SU-DHL-6 (cell line): ENCODE data around the gene KSR1.

Experiments used
- H2AFZ ChIP-seq: fragments of 200-600 bp; sonication (generic); 2 replicates; pipeline ENCODE4 v1.6.1; 2014; ENCODE audit warnings: low read depth, mild to moderate bottlenecking, moderate library complexity, mixed read lengths, antibody characterized with exemption, low read length; ENCODE audit not compliant: severe bottlenecking
- H3F3A ChIP-seq: fragments of 200-600 bp; shearing (Covaris generic); 2 replicates; pipeline ENCODE4 v1.6.0; 2016; ENCODE audit warnings: antibody characterized with exemption, mild to moderate bottlenecking; ENCODE audit not compliant: insufficient read depth
- H3K27ac ChIP-seq: fragments of 200-600 bp; sonication (generic); 2 replicates; pipeline ENCODE4 v1.5.1; 2016; ENCODE audit warnings: low read depth, mild to moderate bottlenecking, low read length, moderate library complexity, mixed read lengths
- H3K27me3 ChIP-seq: fragments of 200-600 bp; sonication (generic), shearing (Covaris generic); 2 replicates; pipeline ENCODE4 v1.6.0; 2014; ENCODE audit warnings: mild to moderate bottlenecking, low read length
- H3K36me3 ChIP-seq: fragments of 200-600 bp; sonication (generic); 2 replicates; pipeline ENCODE4 v1.6.1; 2014; ENCODE audit warnings: mild to moderate bottlenecking, low read length, mixed read lengths
- H3K4me2 ChIP-seq: fragments of 300-600, 200-600 bp; shearing (Covaris generic), sonication (generic); 2 replicates; pipeline ENCODE4 v1.6.0; 2014; ENCODE audit warnings: low read length, low read depth, mild to moderate bottlenecking; ENCODE audit not compliant: poor library complexity, severe bottlenecking
- H3K4me3 ChIP-seq: fragments of 200-600 bp; sonication (generic); 2 replicates; pipeline ENCODE4 v1.5.1; 2014; ENCODE audit warnings: antibody characterized with exemption, low read length, mild to moderate bottlenecking, mixed read lengths; ENCODE audit not compliant: insufficient read depth, poor library complexity, severe bottlenecking
- H3K79me2 ChIP-seq: fragments of 200-600 bp; sonication (generic); 2 replicates; pipeline ENCODE4 v1.6.1; 2014; ENCODE audit warnings: mild to moderate bottlenecking, low read length, moderate library complexity; ENCODE audit not compliant: insufficient read depth
- H3K9ac ChIP-seq: fragments of 200-600 bp; sonication (generic); 2 replicates; pipeline ENCODE4 v1.7.0; 2014; ENCODE audit warnings: mild to moderate bottlenecking, low read length
- H3K9me2 ChIP-seq: fragments of 200-600 bp; sonication (generic); replicated peaks from 2 replicates; pipeline ENCODE4 v1.6.1; 2014; ENCODE audit warnings: low read length; ENCODE audit not compliant: insufficient read depth
- H3K9me3 ChIP-seq: fragments of 200-600 bp; sonication (generic); 2 replicates; pipeline ENCODE4 v1.6.1; 2014; ENCODE audit warnings: low read length, mixed read lengths; ENCODE audit not compliant: insufficient read depth
- H4K20me1 ChIP-seq: fragments of 200-600 bp; sonication (generic); 2 replicates; pipeline ENCODE4 v1.6.1; 2014; ENCODE audit warnings: low read depth, mild to moderate bottlenecking, antibody characterized with exemption, low read length, moderate library complexity, mixed read lengths
- EZH2phosphoT487 ChIP-seq: fragments of 200-600 bp; sonication (generic), shearing (Covaris generic); conservative IDR thresholded peaks from 2 replicates; pipeline ENCODE4 v1.6.1; 2018; ENCODE audit warnings: mild to moderate bottlenecking, antibody characterized with exemption, low read length, moderate library complexity, mixed read lengths
- TF ChIP-seq, protein P1 (sequence below): fragments of 200-600 bp; sonication (generic); IDR thresholded peaks from one replicate; pipeline ENCODE4 v1.5.1; 2017; ENCODE audit warnings: antibody characterized with exemption, mild to moderate bottlenecking, low read length, moderate library complexity; ENCODE audit not compliant: insufficient read depth, poor library complexity, severe bottlenecking

KSR1 gene

GRCh38 chr17:27603880-27604794 is 147.9 kb downstream of the KSR1 start:
- Histone ChIP-seq H3K9me3 (no peaks in the 10 kb centered on the region), H2AFZ (no peak overlapping the region), H3K4me2 (no peak overlapping the region), H3F3A (no peaks in the 10 kb centered on the region), H3K4me3 (no peak overlapping the region), H3K36me3 (no peaks in the 10 kb centered on the region), H4K20me1 (no peaks in the 10 kb centered on the region), H3K9me2 (no peaks in the 10 kb centered on the region), H3K79me2 (no peaks in the 10 kb centered on the region), H3K27ac (no peak overlapping the region), H3K9ac (no peak overlapping the region), H3K27me3 (no peaks in the 10 kb centered on the region)
- no peak for TF ChIP-seq EZH2phosphoT487
- TF ChIP-seq, protein P1, sequence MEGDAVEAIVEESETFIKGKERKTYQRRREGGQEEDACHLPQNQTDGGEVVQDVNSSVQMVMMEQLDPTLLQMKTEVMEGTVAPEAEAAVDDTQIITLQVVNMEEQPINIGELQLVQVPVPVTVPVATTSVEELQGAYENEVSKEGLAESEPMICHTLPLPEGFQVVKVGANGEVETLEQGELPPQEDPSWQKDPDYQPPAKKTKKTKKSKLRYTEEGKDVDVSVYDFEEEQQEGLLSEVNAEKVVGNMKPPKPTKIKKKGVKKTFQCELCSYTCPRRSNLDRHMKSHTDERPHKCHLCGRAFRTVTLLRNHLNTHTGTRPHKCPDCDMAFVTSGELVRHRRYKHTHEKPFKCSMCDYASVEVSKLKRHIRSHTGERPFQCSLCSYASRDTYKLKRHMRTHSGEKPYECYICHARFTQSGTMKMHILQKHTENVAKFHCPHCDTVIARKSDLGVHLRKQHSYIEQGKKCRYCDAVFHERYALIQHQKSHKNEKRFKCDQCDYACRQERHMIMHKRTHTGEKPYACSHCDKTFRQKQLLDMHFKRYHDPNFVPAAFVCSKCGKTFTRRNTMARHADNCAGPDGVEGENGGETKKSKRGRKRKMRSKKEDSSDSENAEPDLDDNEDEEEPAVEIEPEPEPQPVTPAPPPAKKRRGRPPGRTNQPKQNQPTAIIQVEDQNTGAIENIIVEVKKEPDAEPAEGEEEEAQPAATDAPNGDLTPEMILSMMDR: no peak

GRCh38 chr17:27605409-27605808 is 149.2 kb downstream of the KSR1 start:
- no peaks in the 10 kb centered on the region for H4K20me1 ChIP-seq
- H3K9me3 ChIP-seq: no peaks in the 10 kb centered on the region
- no peak overlapping the region for H3K4me3 ChIP-seq
- no peak overlapping the region for H3K27ac ChIP-seq
- H2AFZ ChIP-seq: no peak overlapping the region
- H3F3A ChIP-seq: no peaks in the 10 kb centered on the region
- H3K9me2 ChIP-seq: no peaks in the 10 kb centered on the region
- H3K9ac ChIP-seq: no peak overlapping the region
- no peaks in the 10 kb centered on the region for H3K27me3 ChIP-seq
- no peak overlapping the region for H3K4me2 ChIP-seq
- H3K79me2 ChIP-seq: no peaks in the 10 kb centered on the region
- no peaks in the 10 kb centered on the region for H3K36me3 ChIP-seq
- TF ChIP-seq, protein P1: no peak
- no peak for TF ChIP-seq EZH2phosphoT487

DNA sequence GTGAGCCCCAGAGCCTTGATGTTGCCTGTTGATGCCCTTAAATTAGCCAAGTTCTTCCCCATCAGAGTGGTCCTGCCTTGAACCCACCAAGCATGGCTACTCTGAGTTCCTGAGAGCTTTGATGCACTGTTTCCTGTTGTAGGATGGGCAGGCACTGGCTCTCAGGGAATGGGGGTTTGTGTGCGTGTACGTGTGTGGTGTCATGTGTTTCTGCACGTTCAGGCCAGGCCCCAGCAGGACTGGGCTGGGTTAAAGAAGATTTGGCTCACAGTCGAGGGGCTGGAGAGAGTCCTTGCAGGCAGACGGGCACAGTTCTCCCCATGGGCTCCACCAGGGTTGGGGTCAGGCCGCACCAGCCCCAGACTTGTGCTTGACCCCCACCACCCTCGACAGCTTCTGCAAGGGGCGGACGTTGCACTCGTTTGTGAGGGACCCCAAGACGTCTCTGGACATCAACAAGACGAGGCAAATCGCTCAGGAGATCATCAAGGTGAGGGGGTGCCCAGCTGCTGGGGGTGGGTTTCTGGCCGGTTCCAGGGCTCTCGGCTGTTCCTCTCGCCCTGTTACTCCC is 151.4 kb downstream of the KSR1 start:
- Histone ChIP-seq H4K20me1 (no peaks in the 10 kb centered on the region), H3K4me2 (no peak overlapping the region), H2AFZ (no peak overlapping the region), H3F3A (no peaks in the 10 kb centered on the region), H3K9me3 (no peaks in the 10 kb centered on the region), H3K36me3 (no peaks in the 10 kb centered on the region), H3K79me2 (no peaks in the 10 kb centered on the region), H3K4me3 (no peak overlapping the region), H3K27me3 (no peaks in the 10 kb centered on the region), H3K9me2 (no peaks in the 10 kb centered on the region), H3K27ac (no peak overlapping the region), H3K9ac (no peak overlapping the region)
- TF ChIP-seq, protein P1: no peak
- no peak for TF ChIP-seq EZH2phosphoT487
